Breast epithelium (tissue), 4 donors: Measurements from ENCODE around the gene KRT79. TPM values are rescaled to one million over a fixed set of nuclear protein-coding genes. Genes with fewer than 3 reads are reported as not detected.

Experiments
- DNase-seq, 2 donors: peaks; one replicate each; pipeline ENCODE4 v3.0.0-alpha.2; 2019; ENCODE audit warnings: low spot score in 2 of 2
- H3K27ac ChIP-seq, 2 donors: fragments of 200-600 bp; sonication (generic) in 1 of 2; one replicate each; pipeline ENCODE4 v1.5.1; 2016 to 2019; ENCODE audit warnings: mild to moderate bottlenecking in 1 of 2
- H3K27me3 ChIP-seq, 2 donors: fragments of 200-600 bp; sonication (generic) in 1 of 2; one replicate each; pipeline versions ENCODE4 v1.5.1 to v1.6.0; 2017 to 2019; ENCODE audit warnings: control low read depth in 1 of 2, mild to moderate bottlenecking in 1 of 2
- H3K36me3 ChIP-seq: fragments of 200-600 bp; one replicate; pipeline ENCODE4 v1.5.1; 2019
- H3K4me1 ChIP-seq, 2 donors: fragments of 200-600 bp; sonication (generic); one replicate each; pipeline ENCODE4 v1.5.1; 2016 to 2019; ENCODE audit warnings: control low read depth in 1 of 2
- H3K4me3 ChIP-seq, 3 donors: fragments of 200-600 bp; sonication (generic); 1 replicate in 2 of 3; 2 replicates in 1 of 3; pipeline ENCODE4 v1.5.1; 2016 to 2019; ENCODE audit warnings: mild to moderate bottlenecking in 3 of 3, moderate library complexity in 2 of 3
- H3K9me3 ChIP-seq, 2 donors: fragments of 200-600 bp; sonication (generic) in 1 of 2; one replicate each; pipeline ENCODE4 v1.5.1; 2016 to 2019; ENCODE audit warnings: control low read depth in 1 of 2
- CTCF ChIP-seq, 3 donors: fragments of 450-650 bp; IDR thresholded peaks; one replicate each; pipeline ENCODE4 v1.5.1; 2016 to 2017; ENCODE audit warnings: antibody characterized with exemption in 3 of 3, mild to moderate bottlenecking in 3 of 3, moderate library complexity in 3 of 3
- POLR2A ChIP-seq: fragments of 450-650 bp; IDR thresholded peaks from one replicate; pipeline ENCODE4 v1.6.1; 2016; ENCODE audit warnings: antibody characterized with exemption, mild to moderate bottlenecking, moderate library complexity
- POLR2AphosphoS5 ChIP-seq, 3 donors: sonication (generic); formaldehyde crosslinking; IDR thresholded peaks; one replicate each; pipeline ENCODE4 v1.6.1; 2017; ENCODE audit warnings: antibody characterized with exemption in 3 of 3
- intact Hi-C: fragments of 100-400 bp; cut with DNase I; formaldehyde crosslinking; loops from one replicate; pipeline ENCODE4 v1.15.1; 2023; ENCODE audit warnings: low total_unique reads
- total RNA-seq, 3 donors: library from RNA; depleted of rRNA; stranded (reverse); fragments of >200 nt; gene quantifications; one replicate each; pipeline ENCODE4 v1.1.0, GENCODE V29; 2016

The KRT79 gene
- total RNA-seq, 3 donors from 2014 or later: 0.48 to 1.3 TPM; not detected in 1

DNA sequence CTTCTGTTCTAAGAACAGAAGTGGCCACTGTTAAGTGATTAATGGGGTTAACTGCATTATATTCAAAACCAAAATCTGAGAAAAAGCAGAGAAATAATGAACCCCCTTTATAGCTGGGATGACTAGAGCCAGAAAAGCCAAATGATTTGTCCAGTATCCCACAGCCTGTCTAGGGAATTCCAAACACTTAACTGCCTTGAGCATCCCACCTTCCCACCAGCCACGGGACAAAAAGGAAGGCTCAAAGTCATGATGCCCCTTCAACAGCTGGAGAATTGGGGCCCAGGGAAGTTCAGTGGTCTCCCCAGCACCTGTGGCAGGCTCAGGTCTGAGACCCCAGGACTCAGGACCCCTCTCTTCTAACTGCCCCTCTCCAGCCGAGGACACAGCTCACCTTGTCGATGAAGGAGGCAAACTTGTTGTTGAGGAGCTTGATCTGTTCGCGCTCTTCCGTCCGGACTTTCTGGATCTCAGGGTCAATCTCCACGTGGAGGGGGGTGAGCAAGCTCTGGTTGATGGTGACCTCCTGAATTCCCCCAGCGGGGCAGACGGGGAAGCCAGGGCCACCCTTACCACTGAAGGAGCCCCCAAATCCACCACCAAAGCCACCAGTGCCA lies 20.8 kb downstream of the KRT79 start:
- peaks cover 0 to 4% of the 10 kb centered on the region in 2 donors for H3K27me3 ChIP-seq
- intact Hi-C loops: no loop called here
- DNase-seq: no peak
- no peaks in the 10 kb centered on the region for H3K9me3 ChIP-seq
- H3K27ac ChIP-seq: no peak overlapping the region
- H3K4me3 ChIP-seq: no peak overlapping the region
- H3K36me3 ChIP-seq: no peaks in the 10 kb centered on the region
- no peaks in the 10 kb centered on the region for H3K4me1 ChIP-seq
- TF ChIP-seq CTCF (IDR thresholded peaks at IDR 0.05) (no peak), POLR2AphosphoS5 (IDR thresholded peaks at IDR 0.05) (no peak), POLR2A (no peak)

DNA sequence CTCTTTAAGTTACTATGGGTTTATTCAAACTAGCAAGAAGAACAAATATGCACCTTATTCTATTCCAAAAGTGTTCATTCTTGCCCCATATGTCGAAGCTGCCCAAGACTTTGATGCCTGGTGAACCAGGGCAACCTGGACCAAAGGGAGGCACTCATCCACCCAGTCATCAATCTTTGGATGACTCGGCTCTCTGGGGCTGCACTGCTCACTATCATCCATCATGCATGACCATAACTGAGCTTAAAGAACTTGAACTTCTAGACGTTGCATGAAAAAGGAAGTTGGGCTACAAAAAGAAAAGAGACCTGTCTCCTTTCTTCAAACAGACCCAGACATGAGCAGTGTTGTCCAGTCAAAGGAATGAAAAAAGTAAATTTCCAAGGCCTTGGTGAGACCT lies 21.4 kb downstream of the KRT79 start:
- no peaks in the 10 kb centered on the region for H3K4me1 ChIP-seq
- H3K27me3 ChIP-seq: peaks cover 0 to 2% of the 10 kb centered on the region in 2 donors
- TF ChIP-seq POLR2AphosphoS5 (IDR thresholded peaks at IDR 0.05) (no peak), CTCF (IDR thresholded peaks at IDR 0.05) (no peak), POLR2A (no peak)
- no peak overlapping the region for H3K27ac ChIP-seq
- no peaks in the 10 kb centered on the region for H3K9me3 ChIP-seq
- H3K36me3 ChIP-seq: no peaks in the 10 kb centered on the region
- intact Hi-C loops: no loop called here
- H3K4me3 ChIP-seq: no peak overlapping the region
- DNase-seq: no peak

DNA sequence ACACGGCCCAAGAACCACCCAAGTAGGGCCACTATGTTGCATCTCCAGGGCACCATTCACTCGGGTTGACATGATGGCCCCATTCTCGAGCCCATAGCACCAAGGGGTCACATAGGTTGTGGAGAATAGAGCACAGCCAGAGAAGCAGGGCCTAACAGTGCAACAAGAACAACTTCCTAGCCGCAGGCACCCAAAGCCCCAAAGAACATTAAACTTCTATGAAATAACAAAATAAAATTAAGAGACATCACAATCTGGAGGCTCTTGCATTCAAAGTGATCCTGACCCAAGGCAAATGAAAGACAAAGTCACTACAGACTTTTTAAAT lies 22.1 kb downstream of the KRT79 start:
- intact Hi-C loops: no loop called here
- TF ChIP-seq CTCF (IDR thresholded peaks at IDR 0.05): no peak
- no peak for TF ChIP-seq POLR2AphosphoS5 (IDR thresholded peaks at IDR 0.05)
- TF ChIP-seq POLR2A: no peak
- no peak overlapping the region for H3K4me3 ChIP-seq
- no peak overlapping the region for H3K27ac ChIP-seq
- H3K9me3 ChIP-seq: no peaks in the 10 kb centered on the region
- H3K27me3 ChIP-seq: peaks cover 0 to 8% of the 10 kb centered on the region in 2 donors
- H3K4me1 ChIP-seq: no peaks in the 10 kb centered on the region
- H3K36me3 ChIP-seq: no peaks in the 10 kb centered on the region
- DNase-seq: no peak

DNA sequence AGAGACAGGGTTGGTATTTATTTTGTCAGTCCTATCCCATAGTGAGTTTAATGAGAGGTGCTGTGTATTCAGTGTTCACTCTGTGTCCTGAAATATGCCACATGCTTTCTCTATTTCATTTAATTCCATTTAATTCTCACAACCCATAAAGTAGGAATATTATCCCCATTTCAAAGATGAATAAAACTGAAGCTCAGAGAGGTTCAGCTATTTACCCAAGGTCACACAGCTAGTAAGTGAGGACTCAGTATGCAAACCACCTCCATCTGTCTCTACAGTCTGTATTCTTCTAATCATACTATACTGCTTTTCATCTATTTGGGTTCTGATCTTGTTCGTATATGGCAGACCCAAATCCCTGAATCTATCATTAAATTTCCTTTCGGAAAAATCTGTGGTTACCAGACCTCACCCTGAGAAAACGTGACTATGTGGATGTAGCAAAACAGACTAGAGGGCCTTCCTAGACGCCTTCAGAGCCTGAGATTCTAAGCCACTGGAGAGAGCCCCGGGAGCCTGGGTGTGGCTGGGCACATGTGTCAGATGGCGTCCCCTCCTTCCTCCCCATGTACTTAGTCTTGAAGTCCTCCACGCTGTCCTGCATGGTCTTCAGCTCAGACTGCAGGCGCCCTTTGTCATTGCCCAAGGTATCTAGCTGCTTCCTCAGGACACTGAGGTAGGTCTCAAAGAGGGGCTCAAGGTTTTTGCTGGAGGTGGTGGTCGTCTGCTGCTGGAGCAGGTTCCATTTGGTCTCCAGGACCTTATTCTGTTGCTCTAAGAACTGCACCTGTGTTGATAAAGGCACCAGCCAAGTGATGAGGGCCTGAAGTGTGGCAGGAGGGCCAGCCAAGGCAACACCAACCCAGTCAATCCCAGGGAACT lies 22.7 kb downstream of the KRT79 start:
- H3K4me1 ChIP-seq: no peaks in the 10 kb centered on the region
- no peak overlapping the region for H3K27ac ChIP-seq
- no peaks in the 10 kb centered on the region for H3K36me3 ChIP-seq
- intact Hi-C loops: no loop called here
- DNase-seq: no peak
- TF ChIP-seq POLR2AphosphoS5 (IDR thresholded peaks at IDR 0.05) (no peak), POLR2A (no peak), CTCF (IDR thresholded peaks at IDR 0.05) (no peak)
- peaks cover 0 to 8% of the 10 kb centered on the region in 2 donors for H3K27me3 ChIP-seq
- H3K9me3 ChIP-seq: no peaks in the 10 kb centered on the region
- no peak overlapping the region for H3K4me3 ChIP-seq

DNA sequence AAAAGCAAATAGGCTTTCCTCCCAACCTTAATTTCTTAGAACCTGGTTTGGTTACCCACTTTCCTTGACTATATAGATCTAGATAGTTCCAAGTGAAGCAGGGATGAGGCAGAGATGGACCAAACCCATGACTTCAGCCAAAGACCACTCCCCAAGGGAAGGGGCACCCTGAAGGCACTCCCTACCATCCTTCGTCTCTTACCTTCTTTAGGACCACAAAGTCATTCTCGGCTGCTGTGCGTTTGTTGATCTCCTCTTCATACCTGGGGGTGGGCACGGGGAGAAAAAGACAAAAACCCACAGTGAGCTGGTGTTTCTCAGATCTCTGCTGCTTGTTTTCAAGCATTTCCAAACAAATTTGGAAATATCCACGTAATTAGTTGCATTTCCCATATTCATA lies 23.6 kb downstream of the KRT79 start:
- TF ChIP-seq POLR2A (no peak), CTCF (IDR thresholded peaks at IDR 0.05) (no peak)
- Histone ChIP-seq H3K27ac (no peak overlapping the region), H3K27me3 (peaks cover 0 to 8% of the 10 kb centered on the region in 2 donors), H3K36me3 (no peaks in the 10 kb centered on the region), H3K4me1 (no peaks in the 10 kb centered on the region), H3K4me3 (no peak overlapping the region), H3K9me3 (no peaks in the 10 kb centered on the region)
- intact Hi-C loops: no loop called here
- no peak for DNase-seq
